Activated naive CD8-positive, alpha-beta T cell treated with anti-CD3 and anti-CD28 coated beads, Interleukin-2, amount 10 ng/mL, durations not matched to agents 7 days and 5 days (primary cell): ENCODE measurements around the gene PDE3A. TPM values are rescaled to one million over a fixed set of nuclear protein-coding genes. Genes with fewer than 3 reads are reported as not detected.
"Not testable (repeated sequence)": the region's sequence is repeated elsewhere in the genome, so short reads cannot be mapped to it uniquely, and the experiment has no call there.

Source experiments
- ATAC-seq: fragments of 150-1000 bp; cut with Tn5 transposase; one replicate; pipeline ENCODE4 v1.10.0; 2021; ENCODE audit warnings: low read depth, moderate library complexity
- POLR2A ChIA-PET: fragments of 350-600 bp; sonication (Branson Sonifier 250); formaldehyde crosslinking; loops from one replicate; lab custom pipeline; 2021; ENCODE audit warnings: antibody characterized with exemption; lab: Charles Lee
- DNase-seq: peaks from one replicate; pipeline ENCODE4 v3.0.0; 2021
- H3K27ac Mint-ChIP-seq: one replicate; pipeline ENCODE4 v1.8.0; 2022; ENCODE audit warnings: mild to moderate bottlenecking, mixed read lengths
- H3K27me3 Mint-ChIP-seq: one replicate; pipeline ENCODE4 v1.8.0; 2022; ENCODE audit warnings: mild to moderate bottlenecking, moderate library complexity, mixed read lengths
- H3K36me3 Mint-ChIP-seq: one replicate; pipeline ENCODE4 v1.8.0; 2021; ENCODE audit warnings: mild to moderate bottlenecking, mixed read lengths
- H3K4me1 Mint-ChIP-seq: one replicate; pipeline ENCODE4 v1.8.0; 2021; ENCODE audit warnings: mixed read lengths
- H3K4me3 Mint-ChIP-seq: one replicate; pipeline ENCODE4 v1.8.0; 2022; ENCODE audit warnings: mild to moderate bottlenecking, moderate library complexity, mixed read lengths
- H3K9me3 Mint-ChIP-seq: one replicate; pipeline ENCODE4 v1.8.0; 2021; ENCODE audit warnings: mixed read lengths
- total RNA-seq, 2 experiments: library from RNA; stranded (reverse); gene quantifications; one replicate each; pipeline ENCODE4 v1.2.3, GENCODE V29; 2021

Gene PDE3A
- not detected for total RNA-seq

GRCh38 chr12:20368114-20368650, at the start of gene PDE3A:
PDE3A (plus strand) TSS chr12:20368537; CDS start chr12:20369285, 748 bp downstream.
- Mint-ChIP-seq H3K27me3 (peaks cover 66% of the 10 kb centered on the region), H3K9me3 (no peaks in the 10 kb centered on the region), H3K4me3 (peak within 1 kb of the TSS; percentile 70), H3K36me3 (no peaks in the 10 kb centered on the region), H3K27ac (no peak within 1 kb of the TSS), H3K4me1 (peaks cover 9% of the 10 kb centered on the region)
- no peak for ATAC-seq
- POLR2A ChIA-PET: no interaction called here
- no peak for DNase-seq

DNA sequence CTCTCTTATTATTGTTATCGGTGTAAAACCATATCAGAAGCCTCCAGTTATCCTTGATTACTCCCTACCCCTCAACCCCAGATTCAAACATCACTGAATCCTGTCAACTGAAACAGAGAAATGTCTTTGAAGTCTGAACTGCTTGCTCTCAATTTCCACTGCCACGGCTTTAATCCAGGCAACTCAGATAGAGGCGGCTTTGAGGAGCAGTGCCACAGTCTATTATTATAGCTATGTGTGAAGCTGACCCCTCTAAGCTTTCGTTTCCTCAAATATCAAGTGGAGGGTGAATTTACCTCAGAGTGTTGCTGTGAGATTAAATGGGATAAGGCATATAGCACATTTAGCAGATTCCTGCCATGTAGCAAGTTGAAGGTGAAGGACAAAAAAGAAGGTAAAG, 49.0 kb upstream of the PDE3A start:
- no peaks in the 10 kb centered on the region for H3K4me1 Mint-ChIP-seq
- POLR2A ChIA-PET: no interaction called here
- H3K27ac Mint-ChIP-seq: no peak overlapping the region
- H3K4me3 Mint-ChIP-seq: no peak overlapping the region
- H3K27me3 Mint-ChIP-seq: no peaks in the 10 kb centered on the region
- H3K36me3 Mint-ChIP-seq: no peaks in the 10 kb centered on the region
- ATAC-seq (no peak), DNase-seq (no peak)
- no peaks in the 10 kb centered on the region for H3K9me3 Mint-ChIP-seq

GRCh38 chr12:20320552-20320951, 47.8 kb upstream of the PDE3A start:
- ATAC-seq (no peak), DNase-seq (no peak)
- H3K4me3 Mint-ChIP-seq: no peak overlapping the region
- no peaks in the 10 kb centered on the region for H3K9me3 Mint-ChIP-seq
- POLR2A ChIA-PET: no interaction called here
- H3K27ac Mint-ChIP-seq: no peak overlapping the region
- no peaks in the 10 kb centered on the region for H3K27me3 Mint-ChIP-seq
- H3K36me3 Mint-ChIP-seq: no peaks in the 10 kb centered on the region
- H3K4me1 Mint-ChIP-seq: no peaks in the 10 kb centered on the region

- H3K4me3 Mint-ChIP-seq, H3K27me3 Mint-ChIP-seq, DNase-seq, POLR2A ChIA-PET, H3K36me3 Mint-ChIP-seq, H3K9me3 Mint-ChIP-seq, ATAC-seq, H3K4me1 Mint-ChIP-seq, H3K27ac Mint-ChIP-seq: not testable (repeated sequence)
These were observed 37.4 kb upstream of the PDE3A start for GRCh38 chr12:20330826-20331505.

GRCh38 chr12:20339060-20339459, 29.3 kb upstream of the PDE3A start:
- H3K27ac Mint-ChIP-seq: no peak overlapping the region
- POLR2A ChIA-PET: no interaction called here
- H3K36me3 Mint-ChIP-seq: no peaks in the 10 kb centered on the region
- H3K4me1 Mint-ChIP-seq: no peaks in the 10 kb centered on the region
- H3K4me3 Mint-ChIP-seq: no peak overlapping the region
- ATAC-seq (no peak), DNase-seq (no peak)
- H3K9me3 Mint-ChIP-seq: peaks cover 5% of the 10 kb centered on the region
- no peaks in the 10 kb centered on the region for H3K27me3 Mint-ChIP-seq

DNA sequence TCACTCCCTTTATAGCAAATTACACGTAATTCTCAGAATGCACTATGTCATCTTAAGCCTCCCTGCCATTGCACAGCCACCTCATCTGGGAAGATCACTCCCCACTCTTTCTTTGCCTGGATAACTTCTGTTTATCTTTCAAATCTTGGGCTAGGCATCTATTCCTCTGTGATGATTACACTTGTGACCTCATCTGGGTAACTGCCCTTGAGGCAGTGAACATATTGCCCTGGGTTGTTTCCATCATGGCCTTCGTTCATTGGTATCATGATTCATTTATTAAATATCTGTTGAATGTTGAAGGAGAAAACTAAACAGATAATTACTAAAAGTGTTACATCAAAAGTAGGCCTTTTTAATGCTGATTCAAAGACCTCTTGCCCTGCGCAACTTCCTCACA, 26.2 kb upstream of the PDE3A start:
- Mint-ChIP-seq H3K27me3 (no peaks in the 10 kb centered on the region), H3K36me3 (no peaks in the 10 kb centered on the region), H3K4me1 (no peaks in the 10 kb centered on the region), H3K9me3 (no peaks in the 10 kb centered on the region), H3K4me3 (no peak overlapping the region), H3K27ac (no peak overlapping the region)
- ATAC-seq (no peak), DNase-seq (no peak)
- POLR2A ChIA-PET: no interaction called here

- H3K4me1 Mint-ChIP-seq: no peaks in the 10 kb centered on the region
- no peaks in the 10 kb centered on the region for H3K36me3 Mint-ChIP-seq
- H3K9me3 Mint-ChIP-seq: no peaks in the 10 kb centered on the region
- POLR2A ChIA-PET: no interaction called here
- H3K4me3 Mint-ChIP-seq: no peak overlapping the region
- no peak overlapping the region for H3K27ac Mint-ChIP-seq
- no peaks in the 10 kb centered on the region for H3K27me3 Mint-ChIP-seq
- DNase-seq (no peak), ATAC-seq (no peak)
These were observed 22.5 kb upstream of the PDE3A start for GRCh38 chr12:20345866-20346265.

DNA sequence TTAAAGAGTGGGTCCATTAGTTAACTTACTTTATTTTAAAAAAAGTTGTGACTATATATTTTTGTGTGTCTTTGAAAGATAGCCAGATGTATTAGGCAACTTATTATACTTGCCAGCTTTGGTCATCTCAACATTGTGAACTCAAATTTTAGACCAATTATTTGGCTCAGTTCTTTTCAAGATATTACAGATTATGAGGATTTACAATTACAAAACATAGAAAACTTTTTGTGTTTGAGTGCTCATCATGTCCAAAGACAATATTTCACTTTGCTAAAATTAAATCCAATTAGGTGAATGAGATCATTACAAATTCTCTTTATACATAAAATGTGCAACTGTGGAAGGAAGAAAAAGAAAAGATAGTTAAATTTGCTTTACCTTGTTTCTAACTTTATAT, 18.3 kb upstream of the PDE3A start:
- Mint-ChIP-seq H3K4me1 (no peaks in the 10 kb centered on the region), H3K27me3 (no peaks in the 10 kb centered on the region)

GRCh38 chr12:20350495-20350894, 17.8 kb upstream of the PDE3A start:
- POLR2A ChIA-PET: no interaction called here
- no peak overlapping the region for H3K4me3 Mint-ChIP-seq
- no peaks in the 10 kb centered on the region for H3K27me3 Mint-ChIP-seq
- no peaks in the 10 kb centered on the region for H3K4me1 Mint-ChIP-seq
- ATAC-seq (no peak), DNase-seq (no peak)
- H3K36me3 Mint-ChIP-seq: no peaks in the 10 kb centered on the region
- H3K9me3 Mint-ChIP-seq: no peaks in the 10 kb centered on the region
- no peak overlapping the region for H3K27ac Mint-ChIP-seq

More for the DNA sequence above, 18.3 kb upstream of the PDE3A start:
- ATAC-seq (no peak), DNase-seq (no peak)
- Mint-ChIP-seq H3K9me3 (no peaks in the 10 kb centered on the region), H3K27ac (no peak overlapping the region), H3K4me3 (no peak overlapping the region), H3K36me3 (no peaks in the 10 kb centered on the region)
- POLR2A ChIA-PET: no interaction called here

- Mint-ChIP-seq H3K4me1 (no peaks in the 10 kb centered on the region), H3K27me3 (no peaks in the 10 kb centered on the region), H3K4me3 (no peak overlapping the region), H3K27ac (no peak overlapping the region), H3K9me3 (no peaks in the 10 kb centered on the region), H3K36me3 (no peaks in the 10 kb centered on the region)
- POLR2A ChIA-PET: no interaction called here
- no peak for DNase-seq
- ATAC-seq: no peak
These were observed 16.9 kb upstream of the PDE3A start for GRCh38 chr12:20351406-20351805.

GRCh38 chr12:20356048-20356447, 12.3 kb upstream of the PDE3A start:
- Mint-ChIP-seq H3K9me3 (no peaks in the 10 kb centered on the region), H3K27ac (no peak overlapping the region), H3K27me3 (no peaks in the 10 kb centered on the region), H3K4me1 (no peaks in the 10 kb centered on the region), H3K4me3 (no peak overlapping the region), H3K36me3 (no peaks in the 10 kb centered on the region)
- ATAC-seq: no peak
- DNase-seq: no peak
- POLR2A ChIA-PET: no interaction called here

GRCh38 chr12:20360407-20360806, 7.9 kb upstream of the PDE3A start:
- Mint-ChIP-seq H3K9me3 (no peaks in the 10 kb centered on the region), H3K27ac (no peak overlapping the region), H3K27me3 (peaks cover under 1% of the 10 kb centered on the region), H3K36me3 (no peaks in the 10 kb centered on the region), H3K4me3 (no peak overlapping the region), H3K4me1 (no peaks in the 10 kb centered on the region)
- POLR2A ChIA-PET: no interaction called here
- no peak for DNase-seq
- no peak for ATAC-seq

GRCh38 chr12:20361416-20361815, 6.9 kb upstream of the PDE3A start:
- no peaks in the 10 kb centered on the region for H3K36me3 Mint-ChIP-seq
- H3K27ac Mint-ChIP-seq: no peak overlapping the region
- no peak overlapping the region for H3K4me3 Mint-ChIP-seq
- no peaks in the 10 kb centered on the region for H3K4me1 Mint-ChIP-seq
- ATAC-seq: no peak
- DNase-seq: no peak
- H3K27me3 Mint-ChIP-seq: peaks cover 10% of the 10 kb centered on the region
- POLR2A ChIA-PET: interaction anchor here (0.7 kb wide), 1 partner anchor 29 kb away, joined by 3 read pairs; no protein-coding TSS in a partner anchor
- no peaks in the 10 kb centered on the region for H3K9me3 Mint-ChIP-seq

DNA sequence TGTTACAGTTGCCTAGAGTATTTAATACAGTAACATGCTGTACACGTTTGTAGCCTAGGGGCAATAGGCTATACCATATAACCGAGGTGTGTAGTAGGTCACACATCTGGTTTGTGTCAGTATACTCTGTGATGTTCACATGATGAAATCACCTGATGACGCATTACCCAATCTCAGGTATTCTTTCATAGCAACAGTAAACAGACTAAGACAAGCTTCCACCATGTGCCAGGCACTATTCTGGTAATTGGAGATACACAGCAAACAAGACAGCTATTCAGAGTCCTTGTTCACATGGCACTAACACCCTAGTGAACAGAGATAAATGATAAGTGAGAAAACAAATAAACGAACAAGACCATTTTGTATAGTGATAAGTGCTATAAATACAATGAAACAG, 3.8 kb upstream of the PDE3A start:
- POLR2A ChIA-PET: no interaction called here
- H3K36me3 Mint-ChIP-seq: no peaks in the 10 kb centered on the region
- ATAC-seq (no peak), DNase-seq (no peak)
- no peaks in the 10 kb centered on the region for H3K9me3 Mint-ChIP-seq
- H3K4me1 Mint-ChIP-seq: peaks cover 6% of the 10 kb centered on the region
- H3K4me3 Mint-ChIP-seq: no peak overlapping the region
- no peak overlapping the region for H3K27ac Mint-ChIP-seq
- peaks cover 37% of the 10 kb centered on the region for H3K27me3 Mint-ChIP-seq
